Adrenal gland (tissue), 5 donors: ENCODE measurements around the gene FDPS.

Experiments
- CTCF ChIP-seq, 6 experiments: fragments of 450-650 bp in 4 of 6; fragments of 200-600 bp in 2 of 6; sonication (generic) in 1 of 6; IDR thresholded peaks; 1 replicate in 5 of 6; 2 replicates in 1 of 6; pipeline versions ENCODE4 v1.5.1 to v1.8.0; 2016 to 2021; ENCODE audit warnings: antibody characterized with exemption in 6 of 6, mild to moderate bottlenecking in 2 of 6, moderate library complexity in 1 of 6
- POLR2A ChIP-seq, 2 donors: fragments of 450-650 bp; IDR thresholded peaks; one replicate each; pipeline ENCODE4 v1.6.1; 2017; ENCODE audit warnings: antibody characterized with exemption in 2 of 2, mild to moderate bottlenecking in 2 of 2, moderate library complexity in 1 of 2
- donor health status: DM: no; HTN: no; CAD: no.

GRCh38 chr1:155293086-155293749 is 15.4 kb upstream of the FDPS start:
- TF ChIP-seq CTCF (IDR thresholded peaks at IDR 0.05) (no peak), POLR2A (IDR thresholded peaks at IDR 0.05) (no peak)
